GM12891 (cell line): ENCODE results near the gene PTGDR.

Experiments
- PAX5 ChIP-seq: IDR thresholded peaks from 2 replicates; pipeline ENCODE4 v1.6.1; 2011; ENCODE audit warnings: low read length, moderate library complexity, mild to moderate bottlenecking; ENCODE audit not compliant: insufficient read depth, severe bottlenecking
- POLR2A ChIP-seq: IDR thresholded peaks from 2 replicates; pipeline ENCODE4 v1.6.1; 2011; ENCODE audit warnings: low read depth, low read length, control low read depth
- POLR2AphosphoS5 ChIP-seq: IDR thresholded peaks from 2 replicates; pipeline ENCODE4 v1.6.1; 2011; ENCODE audit warnings: low read depth, low read length, control low read depth
- TAF1 ChIP-seq: IDR thresholded peaks from 2 replicates; pipeline ENCODE4 v1.6.1; 2011; ENCODE audit warnings: low read depth, low read length, control low read depth

GRCh38 chr14:52318826-52319645 lies 51.5 kb downstream of the PTGDR start:
- TF ChIP-seq POLR2AphosphoS5 = no peak
- no peak for TF ChIP-seq TAF1
- TF ChIP-seq POLR2A = no peak
- no peak for TF ChIP-seq PAX5
